SK-N-MC (cell line): ENCODE results near the gene APRT.

Experiments used
- EZH2 ChIP-seq: fragments of 200-600 bp; sonication (generic); IDR thresholded peaks from one replicate; pipeline ENCODE4 v1.6.1; 2017; ENCODE audit warnings: antibody characterized with exemption
- POLR2AphosphoS5 ChIP-seq: IDR thresholded peaks from 2 replicates; pipeline ENCODE4 v1.6.1; 2012; ENCODE audit warnings: mild to moderate bottlenecking, low read depth, low read length, borderline replicate concordance

DNA sequence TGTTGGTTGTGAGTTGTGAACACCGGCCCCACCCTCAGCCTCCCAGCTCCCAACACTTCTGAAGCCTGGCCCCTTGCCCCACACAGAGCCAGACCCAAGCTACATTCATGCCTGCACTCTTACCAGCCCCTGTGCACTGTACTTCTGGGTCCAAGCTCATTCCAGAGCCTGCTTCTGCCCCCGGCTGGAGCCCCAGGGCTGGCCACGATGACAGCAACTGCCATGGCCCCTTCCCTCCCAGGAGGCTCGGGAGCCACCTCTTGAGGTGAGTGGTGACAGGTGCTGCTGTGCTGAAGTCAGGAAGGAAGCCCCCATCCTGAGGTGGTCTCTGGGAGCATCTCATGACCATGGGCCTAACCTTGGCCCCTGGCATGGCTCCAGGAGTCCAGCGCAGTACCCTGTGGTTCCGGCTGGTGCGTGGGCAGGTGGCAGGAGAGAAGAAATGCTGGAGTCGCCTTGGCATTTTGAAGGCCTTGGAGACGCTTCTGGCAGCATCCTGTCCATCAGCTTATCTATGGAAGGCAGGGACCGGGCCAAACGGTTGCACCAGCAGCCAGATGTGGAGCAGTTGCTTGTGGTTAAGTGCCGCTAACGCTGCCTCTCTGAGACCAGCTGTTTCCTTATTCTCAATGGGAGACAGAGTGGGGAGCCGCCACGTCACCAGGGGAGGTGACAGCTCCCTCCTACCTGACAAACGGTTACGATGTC, 12.0 kb downstream of the APRT start:
- TF ChIP-seq POLR2AphosphoS5 (no peak), EZH2 (no peak)
